Caco-2 (cell line): ENCODE measurements around the gene TTLL5. TPM values are rescaled to one million over a fixed set of nuclear protein-coding genes. Genes with fewer than 3 reads are reported as not detected.

Experiments used
- BruUV-seq: library from RNA; stranded (reverse); fragments of 400-500 nt; replicated peaks from 2 replicates; lab custom pipeline; 2021; lab: Mats Ljungman, UMichigan
- CTCF ChIA-PET: fragments of 300-600 bp; sonication (Branson Sonifier 250); formaldehyde crosslinking; loops from one replicate; lab custom pipeline; 2022; ENCODE audit warnings: antibody characterized with exemption; lab: Charles Lee
- POLR2A ChIA-PET: fragments of 300-600 bp; sonication (Branson Sonifier 250); formaldehyde crosslinking; loops from one replicate; lab custom pipeline; 2022; ENCODE audit warnings: antibody characterized with exemption; lab: Charles Lee
- DNase-seq, 2 experiments: peaks; one replicate each; pipeline versions ENCODE4 v3.0.0 to v3.0.0-alpha.2; 2020 to 2022
- H3K27me3 ChIP-seq: replicated peaks from 2 replicates; pipeline ENCODE4 v1.6.0; 2011; ENCODE audit warnings: low read length; ENCODE audit not compliant: control insufficient read depth, insufficient read depth
- H3K36me3 ChIP-seq: 2 replicates; pipeline ENCODE4 v1.5.1; 2011; ENCODE audit warnings: low read length; ENCODE audit not compliant: control insufficient read depth, insufficient read depth
- H3K4me1 ChIP-seq: fragments of 250-450 bp; sonication (Bioruptor Pico); 2 replicates; pipeline ENCODE4 v1.5.1; 2020; ENCODE audit warnings: mild to moderate bottlenecking
- H3K4me3 ChIP-seq: 2 replicates; pipeline ENCODE4 v1.5.1; 2011; ENCODE audit warnings: low read depth, mild to moderate bottlenecking, control low read depth, low read length
- H3K9me3 ChIP-seq: fragments of 250-450 bp; sonication (Bioruptor Pico); 2 replicates; pipeline ENCODE4 v1.5.1; 2020; ENCODE audit warnings: mild to moderate bottlenecking, moderate library complexity
- H3K27ac Mint-ChIP-seq: one replicate; pipeline ENCODE4 v1.8.0; 2022; ENCODE audit warnings: mixed read lengths; ENCODE audit not compliant: unreplicated experiment
- H3K27me3 Mint-ChIP-seq: one replicate; pipeline ENCODE4 v1.8.0; 2022; ENCODE audit warnings: mixed read lengths; ENCODE audit not compliant: insufficient read depth, unreplicated experiment
- H3K36me3 Mint-ChIP-seq: one replicate; pipeline ENCODE4 v1.8.0; 2022; ENCODE audit warnings: mild to moderate bottlenecking, mixed read lengths; ENCODE audit not compliant: insufficient read depth, unreplicated experiment
- H3K4me1 Mint-ChIP-seq: one replicate; pipeline ENCODE4 v1.8.0; 2022; ENCODE audit warnings: low read depth, mixed read lengths; ENCODE audit not compliant: unreplicated experiment
- H3K4me3 Mint-ChIP-seq: one replicate; pipeline ENCODE4 v1.8.0; 2022; ENCODE audit warnings: mild to moderate bottlenecking, moderate library complexity, mixed read lengths; ENCODE audit not compliant: unreplicated experiment
- H3K9me3 Mint-ChIP-seq: one replicate; pipeline ENCODE4 v1.8.0; 2022; ENCODE audit warnings: mixed read lengths; ENCODE audit not compliant: unreplicated experiment
- intact Hi-C: fragments of 100-400 bp; cut with micrococcal nuclease; formaldehyde crosslinking; loops from one replicate; pipeline ENCODE4 v1.10.0; 2022; ENCODE audit not compliant: unreplicated experiment
- total RNA-seq: library from RNA; stranded (reverse); gene quantifications from 2 replicates; pipeline ENCODE4 v1.2.3, GENCODE V29; 2022
- TF ChIP-seq, protein P1 (sequence below), 2 experiments: fragments of 200-600 bp in 1 of 2; IDR thresholded peaks; 1 replicate in 1 of 2; 2 replicates in 1 of 2; pipeline versions ENCODE4 v1.5.1 to v1.8.0; 2011 to 2022; ENCODE audit warnings: antibody characterized with exemption in 1 of 2, control low read depth in 1 of 2, inconsistent platforms in 1 of 2, low read depth in 1 of 2, low read length in 1 of 2, mild to moderate bottlenecking in 1 of 2, moderate library complexity in 1 of 2; ENCODE audit not compliant: insufficient read depth in 1 of 2, severe bottlenecking in 1 of 2, unreplicated experiment in 1 of 2

Gene TTLL5
- total RNA-seq, 1 experiment from 2014 or later: 38.2 TPM

- BruUV-seq: no TSS peak
- Mint-ChIP-seq H3K4me1 (no peaks in the 10 kb centered on the region), H3K27me3 (no peaks in the 10 kb centered on the region), H3K4me3 (no peak overlapping the region), H3K9me3 (no peaks in the 10 kb centered on the region), H3K27ac (no peak overlapping the region), H3K36me3 (no peaks in the 10 kb centered on the region)
- POLR2A ChIA-PET: interaction anchor here (0.8 kb wide), 1 partner anchor 13 kb away, joined by 9 read pairs; no protein-coding TSS in a partner anchor
- no peak for DNase-seq
- no peaks in the 10 kb centered on the region for H3K9me3 ChIP-seq
- no peaks in the 10 kb centered on the region for H3K4me1 ChIP-seq
- H3K36me3 ChIP-seq: no peaks in the 10 kb centered on the region
- CTCF ChIA-PET: no interaction called here
- TF ChIP-seq, protein P1, sequence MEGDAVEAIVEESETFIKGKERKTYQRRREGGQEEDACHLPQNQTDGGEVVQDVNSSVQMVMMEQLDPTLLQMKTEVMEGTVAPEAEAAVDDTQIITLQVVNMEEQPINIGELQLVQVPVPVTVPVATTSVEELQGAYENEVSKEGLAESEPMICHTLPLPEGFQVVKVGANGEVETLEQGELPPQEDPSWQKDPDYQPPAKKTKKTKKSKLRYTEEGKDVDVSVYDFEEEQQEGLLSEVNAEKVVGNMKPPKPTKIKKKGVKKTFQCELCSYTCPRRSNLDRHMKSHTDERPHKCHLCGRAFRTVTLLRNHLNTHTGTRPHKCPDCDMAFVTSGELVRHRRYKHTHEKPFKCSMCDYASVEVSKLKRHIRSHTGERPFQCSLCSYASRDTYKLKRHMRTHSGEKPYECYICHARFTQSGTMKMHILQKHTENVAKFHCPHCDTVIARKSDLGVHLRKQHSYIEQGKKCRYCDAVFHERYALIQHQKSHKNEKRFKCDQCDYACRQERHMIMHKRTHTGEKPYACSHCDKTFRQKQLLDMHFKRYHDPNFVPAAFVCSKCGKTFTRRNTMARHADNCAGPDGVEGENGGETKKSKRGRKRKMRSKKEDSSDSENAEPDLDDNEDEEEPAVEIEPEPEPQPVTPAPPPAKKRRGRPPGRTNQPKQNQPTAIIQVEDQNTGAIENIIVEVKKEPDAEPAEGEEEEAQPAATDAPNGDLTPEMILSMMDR (IDR thresholded peaks at IDR 0.05; ENCODE audit: insufficient read depth in 1 of 2, low read depth in 1 of 2, low read length in 1 of 2, severe bottlenecking in 1 of 2, unreplicated experiment in 1 of 2): no peak
- no peaks in the 10 kb centered on the region for H3K27me3 ChIP-seq
- H3K4me3 ChIP-seq: no peak overlapping the region
- intact Hi-C loops: no loop called here
Measured at GRCh38 chr14:75946785-75947184, 285.7 kb downstream of the TTLL5 start.

DNA sequence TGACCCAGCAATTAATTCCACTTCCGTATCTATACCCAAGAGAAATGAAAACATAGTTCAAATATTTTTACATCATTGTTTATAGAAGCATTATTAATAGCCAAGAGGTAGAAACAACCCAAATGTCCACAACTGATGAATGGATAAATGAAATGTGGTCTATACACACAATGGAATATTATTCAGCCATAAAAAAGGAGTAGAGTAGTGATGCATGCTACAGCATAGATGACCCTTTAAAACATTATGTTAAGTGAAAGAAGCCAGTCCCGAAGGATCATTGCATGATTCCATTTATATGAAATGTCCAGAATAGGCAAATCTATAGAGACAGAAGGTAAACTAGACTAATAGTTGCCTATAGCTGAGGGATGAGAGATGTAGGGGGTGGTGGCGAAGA is 291.4 kb downstream of the TTLL5 start:
- CTCF ChIA-PET: no interaction called here
- intact Hi-C loops: no loop called here
- no peak overlapping the region for H3K4me3 ChIP-seq
- no peaks in the 10 kb centered on the region for H3K9me3 ChIP-seq
- no peaks in the 10 kb centered on the region for H3K36me3 ChIP-seq
- no peaks in the 10 kb centered on the region for H3K4me1 ChIP-seq
- H3K4me1 Mint-ChIP-seq: no peaks in the 10 kb centered on the region
- H3K27me3 Mint-ChIP-seq: no peaks in the 10 kb centered on the region
- POLR2A ChIA-PET: no interaction called here
- TF ChIP-seq, protein P1 (IDR thresholded peaks at IDR 0.05; ENCODE audit: insufficient read depth in 1 of 2, low read depth in 1 of 2, low read length in 1 of 2, severe bottlenecking in 1 of 2, unreplicated experiment in 1 of 2): no peak
- no peak overlapping the region for H3K27ac Mint-ChIP-seq
- H3K9me3 Mint-ChIP-seq: no peaks in the 10 kb centered on the region
- no TSS peak for BruUV-seq
- no peak overlapping the region for H3K4me3 Mint-ChIP-seq
- no peak for DNase-seq
- no peaks in the 10 kb centered on the region for H3K27me3 ChIP-seq
- H3K36me3 Mint-ChIP-seq: no peaks in the 10 kb centered on the region

GRCh38 chr14:75959031-75959430 is 298.0 kb downstream of the TTLL5 start:
- intact Hi-C loops: no loop called here
- no peak overlapping the region for H3K4me3 ChIP-seq
- H3K9me3 ChIP-seq: no peaks in the 10 kb centered on the region
- POLR2A ChIA-PET: no interaction called here
- CTCF ChIA-PET: no interaction called here
- peaks cover 4% of the 10 kb centered on the region for H3K36me3 Mint-ChIP-seq
- H3K27me3 Mint-ChIP-seq: no peaks in the 10 kb centered on the region
- H3K27me3 ChIP-seq: no peaks in the 10 kb centered on the region
- H3K36me3 ChIP-seq: no peaks in the 10 kb centered on the region
- no TSS peak for BruUV-seq
- H3K4me1 ChIP-seq: no peaks in the 10 kb centered on the region
- H3K9me3 Mint-ChIP-seq: no peaks in the 10 kb centered on the region
- H3K4me1 Mint-ChIP-seq: no peaks in the 10 kb centered on the region
- TF ChIP-seq, protein P1 (IDR thresholded peaks at IDR 0.05; ENCODE audit: insufficient read depth in 1 of 2, low read depth in 1 of 2, low read length in 1 of 2, severe bottlenecking in 1 of 2, unreplicated experiment in 1 of 2): no peak
- DNase-seq: no peak
- H3K27ac Mint-ChIP-seq: no peak overlapping the region
- H3K4me3 Mint-ChIP-seq: no peak overlapping the region
